Fibroblast of skin of right biceps (primary cell): ENCODE measurements around the gene KCNK7.
A peak's percentile ranks its signal among the peaks of the same experiment; 100 is the strongest.

Source experiments
- DNase-seq: peaks from one replicate; pipeline ENCODE4 v3.0.0-alpha.2; 2013

Gene KCNK7

DNA sequence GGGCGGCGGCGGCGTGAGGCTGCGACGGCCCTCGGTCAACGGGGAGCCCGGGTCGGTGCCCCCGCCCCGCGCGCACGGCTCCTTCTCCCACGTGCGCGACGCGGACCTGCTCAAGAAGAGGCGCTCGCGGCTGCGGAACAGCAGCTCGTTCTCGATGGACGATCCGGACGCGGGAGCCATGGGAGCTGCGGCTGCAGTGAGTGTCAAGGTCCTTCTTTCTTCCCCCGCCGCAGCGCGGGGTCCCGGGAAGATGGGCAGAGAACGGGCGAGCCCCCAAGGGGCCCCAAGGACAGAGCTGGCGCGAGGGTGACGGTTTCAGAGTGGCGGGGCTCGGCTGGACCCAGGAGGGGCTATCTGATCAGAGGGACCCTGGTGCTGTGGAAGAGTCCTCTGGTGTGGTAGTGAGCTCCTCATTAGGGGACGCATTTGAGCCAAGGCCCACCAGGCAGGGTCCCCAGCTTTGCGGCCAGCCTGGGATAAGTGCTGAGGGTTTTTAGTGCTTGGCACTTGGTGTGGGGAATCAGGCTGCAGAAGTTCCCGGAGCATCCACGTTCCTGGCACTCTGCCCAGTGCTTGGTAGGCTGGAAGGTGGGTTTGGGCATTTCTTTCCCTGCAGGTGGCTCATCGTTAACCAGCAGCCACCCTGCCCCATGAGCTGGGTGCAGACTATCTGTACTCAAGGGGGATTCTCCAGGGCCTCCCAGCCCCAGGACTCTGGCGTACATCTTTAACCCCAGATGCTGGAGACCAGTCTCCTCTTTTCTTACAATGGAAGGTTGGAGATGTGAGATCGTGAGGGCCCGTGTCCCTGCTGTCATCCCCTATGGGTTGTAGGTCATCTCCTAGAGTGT, 10.0 kb downstream of the KCNK7 start:
- DNase-seq: no peak

DNA sequence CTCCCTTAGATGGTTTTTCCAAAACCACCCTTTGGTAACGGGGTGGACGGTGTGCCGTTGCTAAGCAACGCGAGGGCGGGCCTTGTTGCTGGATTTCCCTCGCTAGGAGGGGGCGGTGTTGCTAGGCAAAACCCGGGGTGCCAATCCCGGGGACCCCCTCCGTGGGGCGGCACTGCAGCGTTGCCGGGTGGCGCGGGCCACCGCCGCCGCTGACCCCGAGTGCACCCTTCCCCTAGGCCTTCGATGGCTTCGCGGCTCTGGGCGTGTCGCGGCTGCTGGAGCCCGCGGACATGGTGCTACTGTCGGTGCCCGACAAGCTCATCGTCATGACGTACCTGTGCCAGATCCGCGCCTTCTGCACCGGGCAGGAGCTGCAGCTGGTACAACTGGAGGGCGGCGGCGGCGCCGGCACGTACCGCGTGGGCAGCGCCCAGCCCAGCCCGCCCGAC, 10.9 kb downstream of the KCNK7 start:
- DNase-seq: no peak

DNA sequence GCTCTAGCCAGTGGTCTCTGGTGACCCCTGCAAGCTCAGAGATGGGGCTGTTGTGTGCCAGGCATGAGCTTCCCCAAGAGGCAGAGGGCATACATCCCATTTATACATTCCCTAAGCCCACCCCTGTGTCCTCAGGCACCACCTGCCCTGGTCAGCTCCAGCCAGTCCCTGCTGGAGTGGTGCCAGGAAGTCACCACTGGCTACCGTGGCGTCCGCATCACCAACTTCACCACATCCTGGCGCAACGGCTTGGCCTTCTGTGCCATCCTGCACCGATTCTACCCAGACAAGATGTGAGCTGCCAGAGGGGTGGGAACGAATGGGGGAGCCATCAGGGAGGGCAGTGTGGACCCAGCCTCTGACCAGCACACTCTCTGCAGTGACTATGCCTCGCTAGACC, 11.5 kb downstream of the KCNK7 start:
- DNase-seq: no peak

DNA sequence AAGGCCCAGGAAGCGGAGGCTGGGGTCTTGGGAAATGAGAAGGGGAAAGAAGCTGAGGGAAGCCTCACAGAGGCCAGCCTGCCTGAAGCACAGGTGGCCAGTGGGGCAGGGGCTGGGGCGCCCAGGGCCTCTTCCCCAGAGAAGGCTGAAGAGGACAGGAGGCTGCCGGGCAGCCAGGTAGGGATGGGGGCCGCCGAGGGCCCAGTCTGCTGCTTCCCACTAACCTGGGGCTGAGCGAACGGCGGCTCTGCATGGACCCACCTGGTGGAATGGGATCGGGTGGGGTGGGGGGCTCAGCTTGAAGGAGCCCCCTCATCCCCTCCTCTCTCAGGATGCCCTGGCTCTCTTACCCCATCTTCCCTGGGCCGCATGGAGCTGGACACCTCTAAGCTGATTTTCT, 12.0 kb downstream of the KCNK7 start:
- no peak for DNase-seq

DNA sequence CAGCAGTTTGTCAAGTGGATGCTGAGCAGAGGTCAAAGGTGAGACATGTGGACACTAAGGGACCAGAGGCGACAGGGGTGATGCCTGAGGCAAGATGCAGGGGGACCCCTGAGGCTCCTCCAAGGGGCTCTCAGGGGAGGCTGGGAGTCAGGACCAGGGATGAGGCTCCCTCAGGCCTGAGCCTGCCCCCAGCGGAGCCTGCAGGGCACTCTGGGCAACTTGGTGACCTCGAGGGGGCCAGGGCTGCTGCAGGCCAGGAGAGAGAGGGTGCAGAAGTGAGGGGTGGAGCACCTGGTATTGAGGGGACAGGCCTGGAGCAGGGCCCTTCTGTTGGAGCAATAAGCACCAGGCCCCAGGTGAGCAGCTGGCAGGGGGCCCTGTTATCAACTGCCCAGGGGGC, 13.7 kb downstream of the KCNK7 start:
- no peak for DNase-seq

DNA sequence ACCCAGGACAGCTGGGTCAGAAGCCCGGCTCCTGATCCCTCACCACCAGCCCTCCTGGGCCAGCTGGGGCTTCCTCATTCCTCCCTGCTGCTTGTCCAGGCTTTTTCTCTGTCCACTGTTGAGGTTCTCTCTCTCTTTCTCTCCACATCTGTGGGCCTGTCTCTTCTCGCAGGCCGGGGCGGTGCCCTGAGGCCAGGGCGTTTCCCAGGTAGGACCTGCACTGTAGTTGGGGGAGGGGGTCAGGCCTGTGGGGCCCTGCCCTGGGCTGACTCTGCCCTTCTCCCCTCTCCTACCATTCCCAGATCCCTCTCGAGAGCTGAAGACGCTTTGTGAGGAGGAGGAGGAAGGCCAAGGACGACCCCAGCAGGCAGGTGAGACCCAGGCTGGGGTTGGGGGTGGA, 14.8 kb downstream of the KCNK7 start:
- no peak for DNase-seq

DNA sequence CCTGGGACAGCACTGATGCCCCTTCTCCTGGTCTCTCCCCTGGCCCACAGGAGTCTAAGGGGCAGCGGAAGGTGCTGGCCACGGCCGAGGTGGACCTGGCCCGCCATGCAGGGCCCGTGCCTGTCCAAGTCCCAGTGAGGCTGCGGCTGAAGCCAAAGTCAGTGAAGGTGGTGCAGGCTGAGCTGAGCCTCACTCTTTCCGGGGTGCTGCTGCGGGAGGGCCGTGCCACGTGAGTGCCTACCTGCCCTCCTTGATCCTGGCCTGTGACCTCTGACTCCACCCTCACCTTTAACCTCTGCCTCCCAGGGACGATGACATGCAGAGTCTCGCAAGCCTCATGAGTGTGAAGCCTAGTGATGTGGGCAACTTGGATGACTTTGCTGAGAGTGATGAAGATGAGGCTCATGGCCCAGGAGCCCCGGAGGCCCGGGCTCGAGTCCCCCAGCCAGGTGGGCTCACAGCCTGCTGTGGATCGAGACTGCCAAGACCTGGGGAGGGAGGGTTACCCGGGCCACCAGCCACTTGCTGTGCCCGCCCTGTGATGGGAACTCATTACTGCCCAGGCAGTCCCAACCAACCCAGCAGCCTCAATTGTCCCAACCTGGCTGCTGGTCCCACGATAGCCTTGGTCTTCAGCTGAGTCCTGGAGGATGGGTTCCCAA, 15.4 kb downstream of the KCNK7 start:
- DNase-seq: no peak

DNA sequence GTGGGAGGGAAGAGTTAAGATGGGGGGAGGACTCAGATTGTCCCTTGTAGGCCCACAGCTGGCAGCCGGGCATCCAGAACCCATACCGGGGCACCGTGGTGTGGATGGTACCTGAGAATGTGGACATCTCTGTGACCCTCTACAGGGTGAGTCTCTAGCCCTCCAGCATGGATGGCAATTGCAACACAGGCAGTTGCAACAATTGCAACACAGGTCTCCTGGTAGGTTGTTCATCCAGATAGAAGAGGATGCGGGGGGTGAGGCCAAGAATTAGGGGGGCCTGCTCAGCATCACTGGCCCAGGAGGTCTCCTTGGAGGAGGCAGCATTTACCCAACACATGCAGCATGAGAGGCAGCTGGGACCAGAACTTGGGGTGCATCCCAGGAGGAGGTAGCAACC, 16.3 kb downstream of the KCNK7 start:
- no peak for DNase-seq

DNA sequence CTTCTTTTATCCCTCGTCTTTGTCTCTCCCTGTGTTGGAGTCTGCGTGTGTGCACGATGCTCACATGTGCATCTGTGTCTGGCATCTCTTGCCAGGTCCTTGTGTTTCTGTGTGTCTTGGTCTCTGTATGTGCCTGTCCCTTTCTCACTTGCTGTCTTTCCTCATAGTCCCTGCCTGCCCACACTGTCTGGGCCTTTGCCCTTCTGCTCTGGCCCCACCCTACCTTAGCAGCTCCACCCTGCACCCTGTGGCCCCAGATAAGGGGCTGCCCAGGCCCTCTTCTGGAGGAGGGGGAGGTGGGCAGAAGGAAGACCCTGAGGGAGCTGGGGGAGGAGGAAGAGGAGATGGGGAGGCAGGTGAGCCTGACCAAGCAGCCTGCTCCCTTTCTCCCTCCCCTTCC, 16.9 kb downstream of the KCNK7 start:
- DNase-seq: no peak

DNA sequence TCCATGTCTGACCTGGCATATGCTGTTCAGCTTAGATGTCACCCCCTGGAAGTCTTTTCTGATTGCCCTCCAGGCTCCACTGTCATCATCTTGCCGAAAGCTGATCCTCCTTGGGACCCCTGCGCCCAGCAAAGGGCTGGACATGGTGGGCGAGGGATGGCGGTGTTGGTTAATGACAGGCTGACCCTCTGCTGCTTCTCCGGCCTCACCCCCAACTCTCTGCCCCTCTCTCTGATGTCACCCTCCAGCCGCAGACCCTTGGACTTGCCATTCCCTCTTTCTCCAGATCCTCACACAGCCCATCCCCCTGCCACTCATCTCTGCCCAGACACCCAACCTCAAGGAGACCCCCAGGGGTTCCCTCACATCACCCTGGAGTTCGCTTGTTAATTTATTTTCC, 17.5 kb downstream of the KCNK7 start:
- DNase-seq: no peak

DNA sequence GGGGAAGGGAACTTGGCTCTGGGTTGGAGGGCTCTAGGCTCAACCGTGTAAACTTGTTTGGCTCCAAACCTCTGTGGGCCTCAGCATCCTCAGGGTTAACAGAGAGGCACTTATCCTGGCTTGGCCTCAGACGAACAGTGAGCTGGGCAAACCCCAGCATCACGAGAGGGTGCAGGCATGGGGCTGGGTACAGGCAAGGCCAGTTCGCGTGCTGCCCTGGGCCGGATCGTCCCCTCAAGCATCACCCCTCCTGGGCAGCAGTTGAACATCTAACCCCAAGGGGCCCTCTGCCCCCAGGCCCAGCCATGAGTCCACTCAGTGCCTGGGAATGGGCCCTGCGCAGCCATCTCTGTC, 17.9 kb downstream of the KCNK7 start:
- DNase-seq: no peak

DNA sequence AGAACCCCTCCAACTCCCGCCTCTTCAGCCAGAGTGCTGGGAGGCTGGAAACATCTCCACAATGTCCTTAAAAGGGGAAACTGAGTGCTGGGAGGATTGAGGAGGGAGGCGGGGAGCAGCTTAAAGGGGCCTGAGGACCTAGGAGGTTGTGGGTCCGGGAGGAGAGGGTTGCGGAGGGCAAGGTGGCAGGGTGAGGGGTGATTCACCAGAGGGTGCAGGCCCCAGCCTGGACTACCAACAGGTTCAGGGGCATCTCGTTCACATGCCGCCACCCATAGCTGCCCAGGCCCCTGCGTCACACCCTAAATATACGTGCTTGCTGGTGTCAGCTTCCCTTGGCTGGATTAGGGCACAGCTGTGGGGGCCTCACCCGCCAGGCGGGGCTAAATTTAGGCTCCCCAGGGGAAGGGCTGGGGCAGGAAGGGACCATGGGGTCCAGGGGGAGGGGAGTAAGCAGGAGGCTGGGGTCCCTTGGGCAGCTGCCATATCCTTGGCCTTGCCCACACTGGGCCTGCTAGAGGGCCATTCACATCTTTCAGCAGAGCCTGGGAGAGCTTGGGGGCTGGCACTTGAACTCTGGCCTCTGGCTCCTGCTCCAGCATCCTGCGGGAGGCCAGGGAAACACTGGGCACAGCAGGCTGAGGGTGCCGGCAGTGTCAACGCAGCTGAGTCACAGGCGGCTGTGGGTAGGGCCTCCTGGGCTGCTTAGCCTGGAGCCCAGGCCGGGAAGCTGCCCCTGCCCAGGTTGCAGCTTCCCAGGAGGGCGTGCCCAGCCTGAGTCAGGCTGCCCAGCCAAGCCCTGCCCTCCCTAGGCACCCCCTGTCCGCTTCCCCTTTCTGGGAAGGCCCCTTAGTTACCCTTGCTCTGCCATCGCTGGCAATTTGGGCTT, 18.5 kb downstream of the KCNK7 start:
- no peak for DNase-seq

DNA sequence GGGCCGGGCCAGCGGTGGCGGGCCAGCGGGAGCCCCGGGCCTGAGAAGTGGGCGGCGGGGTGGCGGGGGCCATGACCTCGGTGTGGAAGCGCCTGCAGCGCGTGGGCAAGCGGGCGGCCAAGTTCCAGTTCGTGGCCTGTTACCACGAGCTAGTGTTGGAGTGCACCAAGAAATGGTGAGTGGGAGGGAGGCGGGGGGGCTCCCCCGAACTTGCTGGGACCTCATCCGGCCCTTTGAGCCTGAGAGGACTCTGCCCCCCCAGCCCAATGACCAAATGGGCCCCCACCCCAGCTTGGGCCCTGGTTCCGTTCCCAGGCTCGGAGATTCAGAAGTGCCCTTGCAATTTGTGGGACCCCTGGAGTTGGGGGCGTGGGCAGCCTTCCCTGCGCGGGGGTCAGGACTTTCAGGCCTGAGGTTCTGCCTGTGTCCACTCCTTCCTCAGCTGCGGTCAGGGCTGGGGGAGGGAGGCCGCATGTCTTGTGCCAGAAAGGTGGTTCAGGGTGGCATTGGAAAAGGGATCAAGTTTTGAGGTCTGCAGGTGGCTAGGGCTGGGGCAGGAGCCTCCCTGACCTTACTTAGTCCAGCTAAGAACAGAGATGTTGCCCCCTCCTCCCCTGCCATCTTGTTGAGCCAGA, 19.3 kb downstream of the KCNK7 start:
- no peak for DNase-seq

DNA sequence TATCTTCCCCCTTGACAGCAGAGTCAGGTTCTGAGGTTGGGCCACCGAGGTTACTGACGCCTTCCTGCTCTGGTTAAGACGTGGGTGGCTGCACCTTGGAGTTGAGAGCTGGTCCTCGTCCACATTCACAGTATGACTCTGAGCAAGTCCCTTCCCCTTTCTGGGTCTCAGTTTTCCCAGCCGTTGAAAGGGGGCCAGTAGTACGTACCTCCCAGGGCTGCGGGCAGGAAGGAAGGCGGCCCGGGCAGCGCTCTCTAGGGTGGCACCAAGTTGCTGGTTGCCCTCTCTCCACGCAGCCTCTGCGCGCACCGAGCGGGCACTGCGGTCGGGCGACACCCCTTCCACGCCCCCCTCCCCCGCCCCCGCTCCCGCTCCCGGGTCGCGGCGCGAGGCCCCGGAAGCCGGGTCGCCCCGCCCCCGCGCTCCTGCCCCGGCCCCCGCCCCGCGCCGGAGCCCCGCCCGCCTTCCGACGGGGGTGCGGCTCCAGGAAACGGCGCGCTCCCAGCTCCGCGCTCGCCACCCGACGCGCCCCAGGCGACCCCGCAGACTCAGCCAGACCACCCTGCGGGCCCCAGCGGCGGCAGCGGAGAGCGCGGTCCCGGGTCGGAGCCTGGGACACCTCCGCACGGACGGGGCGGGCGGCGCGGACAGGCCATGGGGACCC, 19.9 kb downstream of the KCNK7 start, which contains the start of gene EHBP1L1:
Gene EHBP1L1 (plus strand): TSS at position 486 of the 664 bp plus-strand sequence. CDS start 250 bp downstream, outside the sequence.
- DNase-seq: peak; percentile 55

DNA sequence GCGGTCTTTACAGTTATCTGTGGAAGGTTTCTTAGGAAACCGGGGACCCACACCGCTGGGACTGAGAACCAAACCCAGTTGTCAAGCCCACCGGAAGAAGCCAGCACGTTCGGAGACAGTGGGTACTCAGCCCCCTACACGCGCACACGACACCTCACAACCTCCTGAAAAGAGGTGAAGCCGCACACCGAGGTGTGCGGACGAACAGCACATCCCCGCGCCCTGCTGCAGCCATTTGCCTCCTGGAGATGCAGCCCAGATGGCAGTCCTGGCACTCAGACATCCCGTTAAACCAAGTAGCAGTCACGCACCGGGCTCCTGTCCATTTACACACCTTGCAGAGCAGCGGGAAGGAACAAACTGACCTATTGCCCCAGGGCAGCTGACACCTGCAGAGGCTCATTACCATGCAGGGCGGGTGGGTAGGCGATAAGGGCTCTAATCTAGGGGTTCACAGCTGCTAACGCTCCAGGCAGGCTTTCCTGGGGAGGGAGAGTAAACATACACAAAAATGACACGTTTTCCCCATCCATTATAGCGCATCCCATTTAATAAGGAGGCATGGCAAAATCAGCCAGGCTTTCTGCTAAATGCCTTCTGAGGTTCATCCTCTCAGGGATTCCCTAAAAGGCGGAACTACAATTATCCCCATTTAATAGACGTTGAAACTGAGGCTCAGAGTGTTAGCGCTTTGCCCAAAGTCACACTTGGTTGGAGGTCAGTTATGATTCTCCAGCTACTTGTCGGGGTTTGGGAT, 20.6 kb downstream of the KCNK7 start:
- no peak for DNase-seq

DNA sequence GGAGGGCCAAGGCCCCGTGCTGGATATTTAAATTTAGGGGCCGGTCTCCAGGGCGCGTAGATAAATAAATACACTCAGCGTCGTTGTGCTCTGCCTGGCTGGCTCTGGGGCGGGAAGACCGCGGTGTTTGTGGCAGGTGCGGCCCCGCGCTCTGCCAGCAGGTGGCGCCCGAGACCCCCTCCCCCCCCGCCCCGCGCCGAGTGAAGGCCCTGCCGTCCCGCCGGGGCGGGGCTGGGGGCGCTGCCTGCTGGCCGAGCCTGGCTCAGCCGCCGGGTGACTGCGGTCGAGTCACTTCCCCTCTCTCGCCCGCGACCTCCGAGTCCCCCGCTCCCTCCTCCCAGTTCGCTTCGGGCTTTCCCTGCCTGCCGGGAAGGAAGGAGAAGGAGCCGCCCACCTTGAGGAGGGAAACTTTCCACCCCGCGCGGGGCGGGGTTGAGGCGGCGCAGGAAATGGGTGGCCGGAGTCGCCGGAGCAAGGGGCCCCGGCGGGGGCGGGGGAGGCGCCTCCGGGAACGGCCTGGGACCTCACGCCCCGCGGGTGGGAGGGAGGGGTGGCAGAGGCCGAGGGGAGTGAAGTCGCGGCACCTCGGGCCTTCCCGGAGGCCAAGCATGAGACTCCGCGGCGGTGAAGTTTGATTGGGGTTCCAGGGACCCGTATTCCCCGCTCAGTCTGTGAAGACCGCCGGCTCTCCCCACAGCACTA, 21.3 kb downstream of the KCNK7 start:
- DNase-seq: peak; percentile 96

DNA sequence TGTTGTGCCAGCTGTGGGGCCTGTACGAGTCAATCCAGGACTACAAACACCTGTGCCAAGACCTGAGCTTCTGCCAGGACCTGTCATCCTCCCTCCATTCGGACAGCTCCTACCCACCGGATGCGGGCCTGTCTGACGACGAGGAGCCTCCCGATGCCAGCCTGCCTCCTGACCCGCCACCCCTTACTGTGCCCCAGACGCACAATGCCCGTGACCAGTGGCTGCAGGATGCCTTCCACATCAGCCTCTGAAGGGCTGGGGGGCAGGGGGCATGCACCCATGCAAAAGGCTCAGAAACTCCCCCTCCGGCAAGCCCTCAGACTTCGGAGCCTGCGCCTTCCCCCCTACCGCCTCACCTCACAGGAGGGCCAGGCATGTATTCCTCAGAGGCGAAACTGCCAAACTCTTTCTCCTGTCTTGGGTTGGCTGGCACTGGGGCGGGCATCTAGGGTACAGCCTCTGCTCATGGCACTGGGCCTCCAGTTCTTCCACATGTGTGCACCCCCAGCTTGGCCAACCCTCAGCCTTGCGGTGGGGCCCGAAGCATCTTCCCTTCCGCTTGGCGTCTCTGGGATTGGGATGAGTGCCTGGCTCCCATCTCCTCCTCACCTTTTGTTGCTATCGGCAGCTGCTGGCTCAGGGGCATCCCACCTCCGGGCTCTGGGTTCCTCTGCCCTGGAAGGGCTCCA, 22.1 kb downstream of the KCNK7 start:
- no peak for DNase-seq

DNA sequence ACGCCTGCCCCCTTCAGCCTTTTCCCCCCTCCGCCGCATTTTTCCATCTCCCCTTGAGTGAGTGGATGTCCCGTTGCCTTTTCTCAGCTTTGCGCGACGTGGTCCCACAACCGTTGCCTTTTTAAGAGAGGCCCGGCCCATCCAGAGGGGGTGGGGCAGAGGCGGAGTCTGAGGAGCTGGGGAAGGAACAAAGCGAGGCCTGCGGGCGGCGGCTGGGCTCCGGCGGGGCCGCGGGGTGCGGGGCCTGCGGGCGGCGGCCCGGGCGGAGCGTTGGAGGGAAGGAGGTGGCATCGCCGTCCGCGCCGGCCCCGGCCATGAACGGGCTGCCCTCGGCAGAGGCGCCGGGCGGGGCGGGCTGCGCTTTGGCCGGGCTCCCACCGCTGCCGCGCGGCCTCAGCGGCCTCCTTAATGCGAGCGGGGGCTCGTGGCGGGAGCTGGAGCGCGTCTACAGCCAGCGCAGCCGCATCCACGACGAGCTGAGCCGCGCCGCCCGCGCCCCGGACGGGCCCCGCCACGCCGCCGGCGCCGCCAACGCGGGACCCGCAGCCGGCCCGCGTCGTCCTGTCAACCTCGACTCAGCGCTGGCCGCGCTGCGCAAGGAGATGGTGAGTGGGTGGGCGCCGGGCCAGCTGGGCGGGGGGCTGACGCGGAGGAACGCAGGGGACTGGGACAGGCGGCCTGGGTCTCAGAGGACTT, 23.1 kb downstream of the KCNK7 start, which contains the start of gene FAM89B:
Gene FAM89B (plus strand): TSS at position 183 of the 696 bp plus-strand sequence. CDS start 132 bp downstream, at position 315.
- DNase-seq: peak; percentile 88

DNA sequence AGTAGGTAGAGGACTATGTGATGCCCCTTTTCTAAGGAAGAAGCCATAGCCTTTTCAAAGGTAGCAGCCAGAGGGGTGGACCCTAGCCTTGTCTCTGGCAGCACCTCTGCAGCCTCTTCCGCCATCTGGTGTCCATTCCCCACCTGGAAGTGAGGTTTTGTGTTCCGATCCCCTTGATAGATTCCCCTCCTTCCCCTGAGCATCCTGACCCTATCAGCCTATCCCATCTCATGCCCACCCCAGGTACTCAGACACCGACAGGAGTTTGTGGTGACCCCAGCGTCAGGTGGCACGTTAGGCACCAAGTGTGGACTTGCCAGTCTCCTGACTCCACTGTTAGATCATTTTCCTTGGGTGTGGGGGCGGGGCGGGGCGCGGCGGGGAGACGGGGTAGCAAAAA, 23.7 kb downstream of the KCNK7 start:
- peak; percentile 62 for DNase-seq
